Mesendoderm (in vitro differentiated cells): ENCODE measurements around the gene NKX1-2.

Experiments
- DNase-seq: peaks from one replicate; pipeline ENCODE4 v3.0.0; 2013
- H2AK5ac ChIP-seq: 2 replicates; pipeline ENCODE4 v1.6.1; 2013; ENCODE audit warnings: low read length, inconsistent platforms
- H2BK120ac ChIP-seq: 2 replicates; pipeline ENCODE4 v1.6.1; 2013; ENCODE audit warnings: low read depth, mild to moderate bottlenecking, low read length, moderate library complexity, mixed read lengths
- H2BK15ac ChIP-seq: replicated peaks from 2 replicates; pipeline ENCODE4 v1.6.1; 2013; ENCODE audit warnings: low read depth, mild to moderate bottlenecking, moderate library complexity
- H2BK5ac ChIP-seq: 2 replicates; pipeline ENCODE4 v1.6.1; 2013; ENCODE audit warnings: low read length, inconsistent platforms
- H3K18ac ChIP-seq: 2 replicates; pipeline ENCODE4 v1.6.1; 2013; ENCODE audit warnings: mild to moderate bottlenecking, low read length, mixed read lengths
- H3K23ac ChIP-seq: one replicate; pipeline ENCODE4 v1.6.1; 2013; ENCODE audit warnings: low read length
- H3K27ac ChIP-seq: 2 replicates; pipeline ENCODE4 v1.5.1; 2013; ENCODE audit warnings: low read depth, mild to moderate bottlenecking, inconsistent platforms, low read length, moderate library complexity
- H3K27me3 ChIP-seq: 2 replicates; pipeline ENCODE4 v1.6.1; 2013; ENCODE audit warnings: low read length, control low read depth, mild to moderate bottlenecking, inconsistent platforms; ENCODE audit not compliant: insufficient read depth, poor library complexity
- H3K36me3 ChIP-seq: 2 replicates; pipeline ENCODE4 v1.6.1; 2013; ENCODE audit warnings: low read length, inconsistent platforms; ENCODE audit not compliant: control insufficient read depth, insufficient read depth
- H3K4ac ChIP-seq: one replicate; pipeline ENCODE4 v1.6.1; 2013; ENCODE audit warnings: low read depth, mild to moderate bottlenecking, low read length, moderate library complexity
- H3K4me1 ChIP-seq: 2 replicates; pipeline ENCODE4 v1.6.1; 2013; ENCODE audit warnings: low read depth, low read length, inconsistent platforms; ENCODE audit not compliant: control insufficient read depth
- H3K4me2 ChIP-seq: 2 replicates; pipeline ENCODE4 v1.6.1; 2013; ENCODE audit warnings: low read length
- H3K4me3 ChIP-seq: 2 replicates; pipeline ENCODE4 v1.5.1; 2013; ENCODE audit warnings: mild to moderate bottlenecking, low read length
- H3K56ac ChIP-seq: one replicate; pipeline ENCODE4 v1.6.1; 2013; ENCODE audit warnings: low read length
- H3K79me1 ChIP-seq: 2 replicates; pipeline ENCODE4 v1.6.1; 2013; ENCODE audit warnings: low read length, inconsistent platforms
- H3K79me2 ChIP-seq: 2 replicates; pipeline ENCODE4 v1.6.1; 2013; ENCODE audit warnings: mild to moderate bottlenecking, low read length; ENCODE audit not compliant: control insufficient read depth, insufficient read depth
- H3K9ac ChIP-seq: 2 replicates; pipeline ENCODE4 v1.6.1; 2013; ENCODE audit warnings: low read length, inconsistent platforms
- H4K5ac ChIP-seq: one replicate; pipeline ENCODE4 v1.6.1; 2013; ENCODE audit warnings: low read length
- H4K8ac ChIP-seq: one replicate; pipeline ENCODE4 v1.6.1; 2013; ENCODE audit warnings: low read depth, mild to moderate bottlenecking, control low read depth, low read length, moderate library complexity
- WGBS: extraction: QIAGEN DNeasy Blood & Tissue Kit; methylation state at CpG from one replicate; pipeline ENCODE4 v1.1.7; 2013; ENCODE audit warnings: low lambda C conversion rate, missing lambda C conversion rate; ENCODE audit not compliant: insufficient coverage; ENCODE audit errors: extremely low coverage; 5-methylcytosine and 5-hydroxymethylcytosine counted together

NKX1-2 gene

GRCh38 chr10:124462348-124462695 is 12.5 kb upstream of the NKX1-2 start:
- no peak overlapping the region for H4K5ac ChIP-seq
- H3K27me3 ChIP-seq = no peaks in the 10 kb centered on the region
- H2BK120ac ChIP-seq = no peak overlapping the region
- no peak overlapping the region for H3K23ac ChIP-seq
- H3K4me2 ChIP-seq = peak overlapping the region; percentile 65
- H4K8ac ChIP-seq = no peak overlapping the region
- no peak overlapping the region for H2BK5ac ChIP-seq
- H3K79me2 ChIP-seq = no peaks in the 10 kb centered on the region
- H3K4ac ChIP-seq = no peak overlapping the region
- H2BK15ac ChIP-seq = no peak overlapping the region
- H3K9ac ChIP-seq = peak overlapping the region; percentile 87
- no peaks in the 10 kb centered on the region for H3K79me1 ChIP-seq
- no peak overlapping the region for H3K18ac ChIP-seq
- H3K27ac ChIP-seq = no peak overlapping the region
- peaks cover 18% of the 10 kb centered on the region for H3K4me1 ChIP-seq
- no peaks in the 10 kb centered on the region for H3K36me3 ChIP-seq
- no CpG with 5 or more reads among the region's 8 CpGs for WGBS
- no peak overlapping the region for H2AK5ac ChIP-seq
- H3K4me3 ChIP-seq = peak overlapping the region; percentile 64
- peak overlapping the region; percentile 87 for H3K56ac ChIP-seq
- DNase-seq = no peak

- Histone ChIP-seq H3K27me3 (no peaks in the 10 kb centered on the region), H3K4me2 (peak within 1 kb of the TSS; percentile 79), H4K5ac (no peak within 1 kb of the TSS), H3K4me1 (peaks cover 19% of the 10 kb centered on the region), H2AK5ac (no peak within 1 kb of the TSS), H3K56ac (peak within 1 kb of the TSS; percentile 98), H2BK5ac (no peak within 1 kb of the TSS), H3K36me3 (no peaks in the 10 kb centered on the region), H3K23ac (no peak within 1 kb of the TSS), H3K27ac (peak within 1 kb of the TSS; percentile 68), H4K8ac (no peak within 1 kb of the TSS), H3K4ac (no peak within 1 kb of the TSS), H3K9ac (peak within 1 kb of the TSS; percentile 87), H2BK120ac (no peak within 1 kb of the TSS), H3K79me1 (no peaks in the 10 kb centered on the region), H2BK15ac (no peak within 1 kb of the TSS), H3K4me3 (peak within 1 kb of the TSS; percentile 73), H3K18ac (peak within 1 kb of the TSS; percentile 82), H3K79me2 (no peaks in the 10 kb centered on the region)
- WGBS = no CpG with 5 or more reads among the region's 81 CpGs
- DNase-seq = peak; percentile 83
These were observed 12.0 kb upstream of the NKX1-2 start, which contains the start of gene LHPP for GRCh38 chr10:124461642-124462347. TSS of gene LHPP (plus strand) at chr10:124461823. CDS start at chr10:124461863, 40 bp downstream.

- no peak overlapping the region for H2BK120ac ChIP-seq
- no peak overlapping the region for H3K4me2 ChIP-seq
- peak overlapping the region; percentile 8 for H2BK5ac ChIP-seq
- H3K27ac ChIP-seq = no peak overlapping the region
- no peak overlapping the region for H2AK5ac ChIP-seq
- no peak overlapping the region for H4K8ac ChIP-seq
- no peak overlapping the region for H3K4me3 ChIP-seq
- peaks cover 25% of the 10 kb centered on the region for H3K4me1 ChIP-seq
- H3K36me3 ChIP-seq = no peaks in the 10 kb centered on the region
- no peaks in the 10 kb centered on the region for H3K79me2 ChIP-seq
- no peak overlapping the region for H3K23ac ChIP-seq
- H4K5ac ChIP-seq = no peak overlapping the region
- WGBS = no CpG with 5 or more reads among the region's 5 CpGs
- peak overlapping the region; percentile 4 for H3K4ac ChIP-seq
- H3K9ac ChIP-seq = no peak overlapping the region
- H2BK15ac ChIP-seq = no peak overlapping the region
- no peaks in the 10 kb centered on the region for H3K79me1 ChIP-seq
- H3K56ac ChIP-seq = peak overlapping the region; percentile 50
- no peak for DNase-seq
- H3K27me3 ChIP-seq = no peaks in the 10 kb centered on the region
- no peak overlapping the region for H3K18ac ChIP-seq
These were observed 10.3 kb upstream of the NKX1-2 start for GRCh38 chr10:124460144-124460543.

GRCh38 chr10:124459395-124459794 is 9.6 kb upstream of the NKX1-2 start:
- Histone ChIP-seq H3K4me3 (no peak overlapping the region), H4K5ac (no peak overlapping the region), H3K79me1 (no peaks in the 10 kb centered on the region), H3K4me2 (no peak overlapping the region), H3K27me3 (no peaks in the 10 kb centered on the region), H3K56ac (no peak overlapping the region), H2BK120ac (no peak overlapping the region), H3K18ac (no peak overlapping the region), H3K9ac (no peak overlapping the region), H2BK15ac (no peak overlapping the region), H2AK5ac (no peak overlapping the region), H3K23ac (no peak overlapping the region), H4K8ac (no peak overlapping the region), H3K27ac (no peak overlapping the region), H3K79me2 (no peaks in the 10 kb centered on the region), H2BK5ac (no peak overlapping the region), H3K36me3 (no peaks in the 10 kb centered on the region), H3K4ac (no peak overlapping the region), H3K4me1 (peaks cover 27% of the 10 kb centered on the region)
- peak; percentile 92 for DNase-seq
- WGBS = no CpG with 5 or more reads among the region's 1 CpG

GRCh38 chr10:124458889-124459288 is 9.1 kb upstream of the NKX1-2 start:
- peaks cover 29% of the 10 kb centered on the region for H3K4me1 ChIP-seq

GRCh38 chr10:124458473-124458872 is 8.6 kb upstream of the NKX1-2 start:
- DNase-seq = no peak
- WGBS = no CpG with 5 or more reads among the region's 4 CpGs
- H3K18ac ChIP-seq = no peak overlapping the region
- no peak overlapping the region for H2BK120ac ChIP-seq
- H3K27ac ChIP-seq = no peak overlapping the region
- no peak overlapping the region for H2BK15ac ChIP-seq
- no peak overlapping the region for H3K23ac ChIP-seq
- peak overlapping the region; percentile 71 for H3K56ac ChIP-seq
- peak overlapping the region; percentile 51 for H2BK5ac ChIP-seq
- no peak overlapping the region for H3K4me2 ChIP-seq
- H3K4me3 ChIP-seq = no peak overlapping the region
- H2AK5ac ChIP-seq = peak overlapping the region; percentile 83
- no peaks in the 10 kb centered on the region for H3K36me3 ChIP-seq
- H3K9ac ChIP-seq = no peak overlapping the region
- H3K4me1 ChIP-seq = peaks cover 31% of the 10 kb centered on the region
- no peaks in the 10 kb centered on the region for H3K27me3 ChIP-seq
- no peak overlapping the region for H3K4ac ChIP-seq
- H4K5ac ChIP-seq = no peak overlapping the region
- H3K79me1 ChIP-seq = no peaks in the 10 kb centered on the region
- no peak overlapping the region for H4K8ac ChIP-seq
- no peaks in the 10 kb centered on the region for H3K79me2 ChIP-seq

More at GRCh38 chr10:124458889-124459288, 9.1 kb upstream of the NKX1-2 start:
- Histone ChIP-seq H3K79me2 (no peaks in the 10 kb centered on the region), H3K56ac (peak overlapping the region; percentile 71), H3K4me3 (no peak overlapping the region), H4K8ac (no peak overlapping the region), H3K27ac (no peak overlapping the region), H4K5ac (no peak overlapping the region), H3K4me2 (no peak overlapping the region), H3K23ac (no peak overlapping the region), H3K36me3 (no peaks in the 10 kb centered on the region), H2BK15ac (no peak overlapping the region), H3K4ac (no peak overlapping the region), H3K27me3 (no peaks in the 10 kb centered on the region), H2BK5ac (peak overlapping the region; percentile 51), H2AK5ac (peak overlapping the region; percentile 83), H3K79me1 (no peaks in the 10 kb centered on the region), H3K9ac (no peak overlapping the region), H3K18ac (no peak overlapping the region), H2BK120ac (no peak overlapping the region)
- peak; percentile 73 for DNase-seq
- no CpG with 5 or more reads among the region's 2 CpGs for WGBS
